OCI-LY1 (cell line): Measurements from ENCODE around the gene MPRIP.

Source experiments
- H2AFZ ChIP-seq: fragments of 200-600 bp; sonication (generic), shearing (Covaris generic); 2 replicates; pipeline ENCODE4 v1.6.0; 2014; ENCODE audit warnings: antibody characterized with exemption, mild to moderate bottlenecking, low read length
- H3F3A ChIP-seq: fragments of 200-600 bp; sonication (generic), shearing (Covaris generic); 2 replicates; pipeline ENCODE4 v1.6.0; 2014; ENCODE audit warnings: mild to moderate bottlenecking, antibody characterized with exemption, low read length, moderate library complexity; ENCODE audit not compliant: insufficient read depth
- H3K27ac ChIP-seq: fragments of 200-600 bp; sonication (generic); 2 replicates; pipeline ENCODE4 v1.5.1; 2014; ENCODE audit warnings: low read length, mixed run types, mild to moderate bottlenecking, low read depth; ENCODE audit not compliant: poor library complexity, severe bottlenecking
- H3K27me3 ChIP-seq: fragments of 200-600 bp; sonication (generic); 2 replicates; pipeline ENCODE4 v1.6.0; 2014; ENCODE audit warnings: antibody characterized with exemption, mild to moderate bottlenecking, low read length, moderate library complexity; ENCODE audit not compliant: insufficient read depth
- H3K36me3 ChIP-seq: fragments of 200-600 bp; sonication (generic); 2 replicates; pipeline ENCODE4 v1.6.1; 2014; ENCODE audit warnings: mild to moderate bottlenecking, antibody characterized with exemption, low read length, moderate library complexity, mixed read lengths; ENCODE audit not compliant: insufficient read depth
- H3K4me1 ChIP-seq: fragments of 200-600 bp; sonication (generic); 2 replicates; pipeline ENCODE4 v1.5.1; 2014; ENCODE audit warnings: mild to moderate bottlenecking, low read length, moderate library complexity; ENCODE audit not compliant: insufficient read depth, severe bottlenecking
- H3K4me2 ChIP-seq: fragments of 200-600 bp; sonication (generic), shearing (Covaris generic); 2 replicates; pipeline ENCODE4 v1.6.1; 2014; ENCODE audit warnings: low read length
- H3K4me3 ChIP-seq: fragments of 200-600 bp; sonication (generic); 2 replicates; pipeline ENCODE4 v1.5.1; 2014; ENCODE audit warnings: low read length, low read depth, mild to moderate bottlenecking, mixed read lengths; ENCODE audit not compliant: poor library complexity, severe bottlenecking
- H3K79me2 ChIP-seq: fragments of 200-600 bp; shearing (Covaris generic); 2 replicates; pipeline ENCODE4 v1.6.1; 2016; ENCODE audit warnings: mixed run types, low read length, mixed read lengths; ENCODE audit not compliant: insufficient read depth
- H3K9ac ChIP-seq: fragments of 200-600 bp; sonication (generic), shearing (Covaris generic); 2 replicates; pipeline ENCODE4 v1.6.1; 2014; ENCODE audit warnings: mild to moderate bottlenecking, low read length, mixed read lengths
- H3K9me2 ChIP-seq: fragments of 200-600 bp; sonication (generic), shearing (Covaris generic); 2 replicates; pipeline ENCODE4 v1.6.1; 2014; ENCODE audit warnings: low read depth, mild to moderate bottlenecking, low read length, mixed read lengths
- H3K9me3 ChIP-seq: fragments of 200-600 bp; shearing (Covaris generic); 2 replicates; pipeline ENCODE4 v1.6.1; 2014; ENCODE audit warnings: low read length, mixed read lengths
- H4K20me1 ChIP-seq: fragments of 200-600 bp; sonication (generic), shearing (Covaris generic); 2 replicates; pipeline ENCODE4 v1.6.0; 2016; ENCODE audit warnings: mild to moderate bottlenecking, low read length; ENCODE audit not compliant: insufficient read depth
- CTCF ChIP-seq: fragments of 200-600 bp; sonication (generic), shearing (Covaris generic); IDR thresholded peaks from 2 replicates; pipeline ENCODE4 v1.5.1; 2017; ENCODE audit warnings: mild to moderate bottlenecking, antibody characterized with exemption, low read length, moderate library complexity, mixed read lengths
- EZH2 ChIP-seq: fragments of 200-600 bp; sonication (generic), shearing (Covaris generic); IDR thresholded peaks from 2 replicates; pipeline ENCODE4 v1.8.0; 2017; ENCODE audit warnings: borderline replicate concordance, mixed run types, mild to moderate bottlenecking, antibody characterized with exemption, low read length, moderate library complexity, mixed read lengths

Gene MPRIP

GRCh38 chr17:17060001-17060922 is 18.0 kb downstream of the MPRIP start:
- Histone ChIP-seq H3F3A (no peaks in the 10 kb centered on the region), H3K36me3 (no peaks in the 10 kb centered on the region; the same call in 1 of the 2 replicates), H3K9me2 (no peaks in the 10 kb centered on the region), H3K9me3 (no peaks in the 10 kb centered on the region), H3K27me3 (no peaks in the 10 kb centered on the region), H3K4me1 (peaks cover 6% of the 10 kb centered on the region), H3K27ac (no peak overlapping the region), H3K4me2 (no peak overlapping the region), H3K79me2 (peaks cover 6% of the 10 kb centered on the region), H4K20me1 (no peaks in the 10 kb centered on the region), H2AFZ (no peak overlapping the region), H3K4me3 (no peak overlapping the region), H3K9ac (no peak overlapping the region)
- TF ChIP-seq EZH2 (no peak), CTCF (no peak)

- H3K9ac ChIP-seq: no peak overlapping the region
- H3K4me3 ChIP-seq: no peak overlapping the region
- no peaks in the 10 kb centered on the region for H3F3A ChIP-seq
- peaks cover 6% of the 10 kb centered on the region for H3K4me1 ChIP-seq
- H3K36me3 ChIP-seq: no peaks in the 10 kb centered on the region; the same call in 1 of the 2 replicates
- H3K9me3 ChIP-seq: no peaks in the 10 kb centered on the region
- H3K4me2 ChIP-seq: no peak overlapping the region
- no peaks in the 10 kb centered on the region for H3K9me2 ChIP-seq
- no peak for TF ChIP-seq EZH2
- TF ChIP-seq CTCF: no peak
- no peaks in the 10 kb centered on the region for H3K27me3 ChIP-seq
- H3K27ac ChIP-seq: no peak overlapping the region
- no peak overlapping the region for H2AFZ ChIP-seq
- peaks cover 10% of the 10 kb centered on the region for H3K79me2 ChIP-seq
- H4K20me1 ChIP-seq: no peaks in the 10 kb centered on the region
Measured at GRCh38 chr17:17060930-17061329, 18.7 kb downstream of the MPRIP start.

GRCh38 chr17:17061516-17061915 is 19.3 kb downstream of the MPRIP start:
- Histone ChIP-seq H2AFZ (no peak overlapping the region), H3F3A (no peaks in the 10 kb centered on the region), H3K9me2 (no peaks in the 10 kb centered on the region), H3K9me3 (no peaks in the 10 kb centered on the region), H3K27ac (no peak overlapping the region), H3K4me1 (peaks cover 6% of the 10 kb centered on the region), H3K9ac (no peak overlapping the region), H3K4me3 (no peak overlapping the region), H3K79me2 (peaks cover 16% of the 10 kb centered on the region), H3K4me2 (no peak overlapping the region), H3K36me3 (no peaks in the 10 kb centered on the region; the same call in 1 of the 2 replicates), H3K27me3 (no peaks in the 10 kb centered on the region), H4K20me1 (no peaks in the 10 kb centered on the region)
- TF ChIP-seq EZH2 (no peak), CTCF (no peak)
